ENCODE results near the gene ANKZF1.
A peak's percentile ranks its signal among the peaks of the same experiment; 100 is the strongest.

Gene ANKZF1, protein sequence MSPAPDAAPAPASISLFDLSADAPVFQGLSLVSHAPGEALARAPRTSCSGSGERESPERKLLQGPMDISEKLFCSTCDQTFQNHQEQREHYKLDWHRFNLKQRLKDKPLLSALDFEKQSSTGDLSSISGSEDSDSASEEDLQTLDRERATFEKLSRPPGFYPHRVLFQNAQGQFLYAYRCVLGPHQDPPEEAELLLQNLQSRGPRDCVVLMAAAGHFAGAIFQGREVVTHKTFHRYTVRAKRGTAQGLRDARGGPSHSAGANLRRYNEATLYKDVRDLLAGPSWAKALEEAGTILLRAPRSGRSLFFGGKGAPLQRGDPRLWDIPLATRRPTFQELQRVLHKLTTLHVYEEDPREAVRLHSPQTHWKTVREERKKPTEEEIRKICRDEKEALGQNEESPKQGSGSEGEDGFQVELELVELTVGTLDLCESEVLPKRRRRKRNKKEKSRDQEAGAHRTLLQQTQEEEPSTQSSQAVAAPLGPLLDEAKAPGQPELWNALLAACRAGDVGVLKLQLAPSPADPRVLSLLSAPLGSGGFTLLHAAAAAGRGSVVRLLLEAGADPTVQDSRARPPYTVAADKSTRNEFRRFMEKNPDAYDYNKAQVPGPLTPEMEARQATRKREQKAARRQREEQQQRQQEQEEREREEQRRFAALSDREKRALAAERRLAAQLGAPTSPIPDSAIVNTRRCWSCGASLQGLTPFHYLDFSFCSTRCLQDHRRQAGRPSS

DNA sequence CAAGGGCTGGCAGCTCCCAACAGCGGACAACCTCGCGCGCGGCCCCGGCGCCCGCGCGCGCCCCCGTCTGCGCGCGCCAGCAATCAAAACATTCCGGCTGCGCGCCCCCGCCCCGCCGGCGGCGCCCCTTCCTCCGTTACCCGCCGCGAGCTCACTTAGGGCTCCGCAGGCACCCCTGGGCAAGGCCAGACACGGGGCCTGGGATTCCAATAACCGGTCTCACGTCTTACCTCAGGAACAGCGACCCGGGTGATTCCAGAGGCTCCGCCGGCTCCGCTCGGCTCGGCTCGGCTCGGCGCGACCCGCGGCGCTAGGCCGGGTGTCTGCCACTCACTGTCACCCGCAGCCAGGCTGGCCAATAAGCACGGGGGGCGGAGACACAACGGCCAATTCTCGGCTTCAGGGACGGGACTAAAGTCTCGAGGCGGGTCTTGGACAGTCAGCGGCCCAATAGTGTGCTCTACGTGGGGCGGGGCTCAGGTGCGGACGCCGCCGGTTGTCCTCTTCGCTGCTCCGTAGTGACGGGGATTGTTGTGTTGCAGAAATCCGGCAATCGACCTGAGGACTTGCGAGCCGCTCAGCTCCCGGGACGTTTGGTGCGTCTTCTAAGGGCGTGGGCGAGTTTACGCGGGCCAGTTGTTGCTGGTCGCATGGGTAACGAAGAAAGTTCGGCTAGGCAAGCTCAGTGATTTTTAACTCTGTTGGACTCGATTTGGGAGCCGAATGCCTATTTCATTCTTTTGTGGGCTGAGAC lies at the start of gene ANKZF1, which contains the start of gene ATG9A:
ANKZF1 (plus strand) TSS at position 502 of the 754 bp plus-strand sequence. CDS start 452 bp downstream, outside the sequence.
ATG9A (minus strand) TSS at position 332 of the 754 bp plus-strand sequence. CDS start 1,612 bp downstream, outside the sequence.
- Histone ChIP-seq H3K9me2 (ENCODE audit: low read depth, low read length) (no peaks in the 10 kb centered on the region), H3K36me3 (ENCODE audit: insufficient read depth, low read length) (peaks cover 57% of the 10 kb centered on the region), H3K9ac (ENCODE audit: low read length) (peak within 1 kb of the TSS; percentile 100), H2AFZ (ENCODE audit: low read length) (no peak within 1 kb of the TSS), H3K4me3 (ENCODE audit: low read depth, low read length, poor library complexity, severe bottlenecking) (peak within 1 kb of the TSS; percentile 87), H3K79me2 (ENCODE audit: insufficient read depth, low read length) (peaks cover 13% of the 10 kb centered on the region), H3F3A (ENCODE audit: insufficient read depth, low read length) (no peaks in the 10 kb centered on the region), H4K20me1 (ENCODE audit: insufficient read depth, low read length) (no peaks in the 10 kb centered on the region), H3K4me2 (ENCODE audit: low read length) (peak within 1 kb of the TSS; percentile 99), H3K9me3 (ENCODE audit: low read length) (no peaks in the 10 kb centered on the region), H3K4me1 (ENCODE audit: insufficient read depth, low read length, severe bottlenecking) (peaks cover 24% of the 10 kb centered on the region), H3K27ac (ENCODE audit: low read depth, low read length, poor library complexity, severe bottlenecking) (peak within 1 kb of the TSS; percentile 75), H3K27me3 (ENCODE audit: insufficient read depth, low read length) (no peaks in the 10 kb centered on the region)
- no peak for TF ChIP-seq EZH2 (IDR thresholded peaks at IDR 0.05; ENCODE audit: borderline replicate concordance, low read length)
- TF ChIP-seq, protein P1, sequence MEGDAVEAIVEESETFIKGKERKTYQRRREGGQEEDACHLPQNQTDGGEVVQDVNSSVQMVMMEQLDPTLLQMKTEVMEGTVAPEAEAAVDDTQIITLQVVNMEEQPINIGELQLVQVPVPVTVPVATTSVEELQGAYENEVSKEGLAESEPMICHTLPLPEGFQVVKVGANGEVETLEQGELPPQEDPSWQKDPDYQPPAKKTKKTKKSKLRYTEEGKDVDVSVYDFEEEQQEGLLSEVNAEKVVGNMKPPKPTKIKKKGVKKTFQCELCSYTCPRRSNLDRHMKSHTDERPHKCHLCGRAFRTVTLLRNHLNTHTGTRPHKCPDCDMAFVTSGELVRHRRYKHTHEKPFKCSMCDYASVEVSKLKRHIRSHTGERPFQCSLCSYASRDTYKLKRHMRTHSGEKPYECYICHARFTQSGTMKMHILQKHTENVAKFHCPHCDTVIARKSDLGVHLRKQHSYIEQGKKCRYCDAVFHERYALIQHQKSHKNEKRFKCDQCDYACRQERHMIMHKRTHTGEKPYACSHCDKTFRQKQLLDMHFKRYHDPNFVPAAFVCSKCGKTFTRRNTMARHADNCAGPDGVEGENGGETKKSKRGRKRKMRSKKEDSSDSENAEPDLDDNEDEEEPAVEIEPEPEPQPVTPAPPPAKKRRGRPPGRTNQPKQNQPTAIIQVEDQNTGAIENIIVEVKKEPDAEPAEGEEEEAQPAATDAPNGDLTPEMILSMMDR (IDR thresholded peaks at IDR 0.05; ENCODE audit: low read length) = no peak

DNA sequence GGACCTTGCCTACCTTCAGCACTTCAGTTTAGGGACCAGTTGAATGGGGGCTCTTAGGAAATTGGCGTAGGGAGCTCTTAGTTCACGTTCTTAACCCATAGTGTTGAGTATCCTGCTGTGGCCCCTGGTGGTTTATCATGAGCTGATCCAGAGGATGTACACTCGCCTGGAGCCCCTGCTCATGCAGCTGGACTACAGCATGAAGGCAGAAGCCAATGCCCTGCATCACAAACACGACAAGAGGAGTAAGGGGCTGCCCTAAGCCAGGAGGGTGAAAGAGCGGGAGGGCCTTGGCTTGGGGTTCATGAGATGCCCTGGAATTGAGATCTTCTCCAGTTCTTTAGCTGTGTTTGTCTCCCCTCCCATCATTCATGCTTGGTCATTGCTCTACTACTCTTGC lies 48.6 kb upstream of the ANKZF1 start:
- Histone ChIP-seq H4K20me1 (ENCODE audit: insufficient read depth, low read length) (no peaks in the 10 kb centered on the region), H3K27me3 (ENCODE audit: insufficient read depth, low read length) (no peaks in the 10 kb centered on the region), H3K9me2 (ENCODE audit: low read depth, low read length) (no peaks in the 10 kb centered on the region), H3K4me1 (ENCODE audit: insufficient read depth, low read length, severe bottlenecking) (peaks cover 19% of the 10 kb centered on the region), H3K4me3 (ENCODE audit: low read depth, low read length, poor library complexity, severe bottlenecking) (no peak overlapping the region), H3K9ac (ENCODE audit: low read length) (no peak overlapping the region), H3F3A (ENCODE audit: insufficient read depth, low read length) (no peaks in the 10 kb centered on the region; the same call in 1 of the 2 replicates), H3K36me3 (ENCODE audit: insufficient read depth, low read length) (peaks cover 51% of the 10 kb centered on the region), H3K27ac (ENCODE audit: low read depth, low read length, poor library complexity, severe bottlenecking) (no peak overlapping the region), H3K4me2 (ENCODE audit: low read length) (no peak overlapping the region), H3K9me3 (ENCODE audit: low read length) (no peaks in the 10 kb centered on the region), H2AFZ (ENCODE audit: low read length) (no peak overlapping the region), H3K79me2 (ENCODE audit: insufficient read depth, low read length) (peaks cover 8% of the 10 kb centered on the region; the same call in 1 of the 2 replicates)
- no peak for TF ChIP-seq EZH2 (IDR thresholded peaks at IDR 0.05; ENCODE audit: borderline replicate concordance, low read length)
- TF ChIP-seq, protein P1 (IDR thresholded peaks at IDR 0.05; ENCODE audit: low read length) = no peak

DNA sequence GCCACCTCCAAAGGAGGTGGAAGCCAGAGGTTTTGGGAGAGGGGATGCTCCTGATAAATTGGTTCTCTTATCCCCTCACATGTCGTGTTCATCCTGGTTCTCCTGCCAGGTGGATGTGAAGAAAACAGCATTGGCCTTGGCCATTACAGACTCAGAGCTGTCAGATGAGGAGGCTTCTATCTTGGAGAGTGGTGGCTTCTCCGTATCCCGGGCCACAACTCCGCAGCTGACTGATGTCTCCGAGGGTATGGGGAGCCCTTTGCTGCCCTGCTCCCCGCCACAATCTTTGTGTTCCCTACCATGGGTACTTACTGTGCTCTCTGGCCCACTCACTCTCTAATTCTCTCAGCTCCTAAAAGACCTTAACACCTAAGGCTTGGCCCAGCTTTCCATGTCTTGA lies 48.1 kb upstream of the ANKZF1 start:
- Histone ChIP-seq H3K27ac (ENCODE audit: low read depth, low read length, poor library complexity, severe bottlenecking) (no peak overlapping the region), H3K36me3 (ENCODE audit: insufficient read depth, low read length) (peaks cover 51% of the 10 kb centered on the region), H3K79me2 (ENCODE audit: insufficient read depth, low read length) (peaks cover 8% of the 10 kb centered on the region; the same call in 1 of the 2 replicates), H3K4me1 (ENCODE audit: insufficient read depth, low read length, severe bottlenecking) (peaks cover 15% of the 10 kb centered on the region), H3F3A (ENCODE audit: insufficient read depth, low read length) (no peaks in the 10 kb centered on the region; the same call in 1 of the 2 replicates), H3K9ac (ENCODE audit: low read length) (no peak overlapping the region), H4K20me1 (ENCODE audit: insufficient read depth, low read length) (no peaks in the 10 kb centered on the region), H2AFZ (ENCODE audit: low read length) (no peak overlapping the region), H3K4me3 (ENCODE audit: low read depth, low read length, poor library complexity, severe bottlenecking) (no peak overlapping the region), H3K9me3 (ENCODE audit: low read length) (no peaks in the 10 kb centered on the region), H3K4me2 (ENCODE audit: low read length) (no peak overlapping the region), H3K27me3 (ENCODE audit: insufficient read depth, low read length) (no peaks in the 10 kb centered on the region), H3K9me2 (ENCODE audit: low read depth, low read length) (no peaks in the 10 kb centered on the region)
- no peak for TF ChIP-seq EZH2 (IDR thresholded peaks at IDR 0.05; ENCODE audit: borderline replicate concordance, low read length)
- TF ChIP-seq, protein P1 (IDR thresholded peaks at IDR 0.05; ENCODE audit: low read length) = no peak
